Thoracic aorta (tissue), 2 donors: ENCODE data around the gene TFDP1. TPM values are rescaled to one million over a fixed set of nuclear protein-coding genes. Genes with fewer than 3 reads are reported as not detected.

ENCODE experiments used
- ATAC-seq: fragments of 150-250 bp; one replicate; pipeline ENCODE4 v1.8.0; 2017; ENCODE audit warnings: low read depth; ENCODE audit not compliant: insufficient number of reproducible peaks, low FRiP score
- DNase-seq: peaks from one replicate; pipeline ENCODE4 v3.0.0-alpha.2; 2020; ENCODE audit warnings: low spot score
- H3K27ac ChIP-seq, 2 donors: fragments of 200-600 bp; sonication (generic); 1 replicate in 1 of 2; 2 replicates in 1 of 2; pipeline ENCODE4 v1.5.1; 2016; ENCODE audit warnings: mild to moderate bottlenecking in 2 of 2, moderate library complexity in 2 of 2
- H3K27me3 ChIP-seq: fragments of 200-600 bp; sonication (generic); replicated peaks from 2 replicates; pipeline ENCODE4 v1.6.0; 2016; ENCODE audit warnings: mild to moderate bottlenecking; ENCODE audit not compliant: insufficient read depth
- H3K36me3 ChIP-seq: fragments of 200-600 bp; sonication (generic); one replicate; pipeline ENCODE4 v1.5.1; 2016
- H3K4me1 ChIP-seq, 2 donors: fragments of 200-600 bp; sonication (generic); 1 replicate in 1 of 2; 2 replicates in 1 of 2; pipeline versions ENCODE4 v1.5.1 to v1.6.0; 2016; ENCODE audit warnings: low read depth in 2 of 2, mild to moderate bottlenecking in 1 of 2; ENCODE audit not compliant: control insufficient read depth in 1 of 2
- H3K4me3 ChIP-seq: fragments of 200-600 bp; sonication (generic); 2 replicates; pipeline ENCODE4 v1.5.1; 2016; ENCODE audit warnings: mild to moderate bottlenecking
- H3K9me3 ChIP-seq: fragments of 200-600 bp; sonication (generic); 2 replicates; pipeline ENCODE4 v1.5.1; 2016
- CTCF ChIP-seq: fragments of 200-600 bp; sonication (generic); IDR thresholded peaks from one replicate; pipeline ENCODE4 v1.5.1; 2019; ENCODE audit warnings: antibody characterized with exemption
- total RNA-seq, 2 donors: library from RNA; depleted of rRNA; stranded (reverse); fragments of >200 nt; gene quantifications; one replicate each; pipeline versions ENCODE4 v1.1.0 to v1.2.3, GENCODE V29; 2016

The TFDP1 gene
- total RNA-seq, 2 donors from 2014 or later, result 39.3 to 49.3 TPM

- no peak for TF ChIP-seq CTCF
- H3K27me3 ChIP-seq, result no peaks in the 10 kb centered on the region
- no peaks in the 10 kb centered on the region for H3K9me3 ChIP-seq
- ATAC-seq (no peak), DNase-seq (no peak)
- H3K27ac ChIP-seq, result no peak overlapping the region
- H3K36me3 ChIP-seq, result no peaks in the 10 kb centered on the region
- H3K4me1 ChIP-seq, result peaks cover 0 to 5% of the 10 kb centered on the region in 2 donors
- H3K4me3 ChIP-seq, result no peak overlapping the region
Measured at GRCh38 chr13:113564331-113565023, 20.1 kb upstream of the TFDP1 start.

- no peak overlapping the region for H3K4me3 ChIP-seq
- H3K9me3 ChIP-seq, result no peaks in the 10 kb centered on the region
- DNase-seq (no peak), ATAC-seq (no peak)
- no peaks in the 10 kb centered on the region for H3K36me3 ChIP-seq
- no peak for TF ChIP-seq CTCF
- H3K27ac ChIP-seq, result no peak overlapping the region
- H3K27me3 ChIP-seq, result no peaks in the 10 kb centered on the region
- peaks cover 0 to 5% of the 10 kb centered on the region in 2 donors for H3K4me1 ChIP-seq
Measured at GRCh38 chr13:113565526-113566226, 18.9 kb upstream of the TFDP1 start.

- no peaks in the 10 kb centered on the region for H3K9me3 ChIP-seq
- no peak for TF ChIP-seq CTCF
- H3K27ac ChIP-seq, result no peak overlapping the region
- no peaks in the 10 kb centered on the region for H3K36me3 ChIP-seq
- no peak for DNase-seq
- no peaks in the 10 kb centered on the region for H3K27me3 ChIP-seq
- peaks cover 0 to 5% of the 10 kb centered on the region in 2 donors for H3K4me1 ChIP-seq
- H3K4me3 ChIP-seq, result no peak overlapping the region
- no peak for ATAC-seq
Measured at GRCh38 chr13:113566227-113566561, 18.4 kb upstream of the TFDP1 start.

GRCh38 chr13:113567681-113568080 is 16.9 kb upstream of the TFDP1 start:
- H3K27ac ChIP-seq, result no peak overlapping the region
- peaks cover 0 to under 1% of the 10 kb centered on the region in 2 donors for H3K4me1 ChIP-seq
- no peak for DNase-seq
- TF ChIP-seq CTCF, result no peak
- no peak for ATAC-seq
- no peaks in the 10 kb centered on the region for H3K9me3 ChIP-seq
- no peak overlapping the region for H3K4me3 ChIP-seq
- no peaks in the 10 kb centered on the region for H3K27me3 ChIP-seq
- no peaks in the 10 kb centered on the region for H3K36me3 ChIP-seq

GRCh38 chr13:113573065-113573464 is 11.5 kb upstream of the TFDP1 start:
- H3K36me3 ChIP-seq, result no peaks in the 10 kb centered on the region
- no peak for ATAC-seq
- H3K9me3 ChIP-seq, result peaks cover 18% of the 10 kb centered on the region
- no peak overlapping the region for H3K27ac ChIP-seq
- DNase-seq, result no peak
- no peak for TF ChIP-seq CTCF
- no peaks in the 10 kb centered on the region for H3K27me3 ChIP-seq
- no peak overlapping the region for H3K4me3 ChIP-seq
- H3K4me1 ChIP-seq, result no peaks in the 10 kb centered on the region
